Medulla oblongata (tissue), 1 donor: ENCODE results near the gene ATP11B.

Source experiments
- DNase-seq: peaks from one replicate; pipeline ENCODE4 v3.0.0-alpha.2; 2015; ENCODE audit errors: extremely low spot score

ATP11B gene

GRCh38 chr3:182954553-182955235 lies 161.4 kb downstream of the ATP11B start:
- no peak for DNase-seq

- no peak for DNase-seq
Measured at GRCh38 chr3:182957226-182957625, 163.9 kb downstream of the ATP11B start.

DNA sequence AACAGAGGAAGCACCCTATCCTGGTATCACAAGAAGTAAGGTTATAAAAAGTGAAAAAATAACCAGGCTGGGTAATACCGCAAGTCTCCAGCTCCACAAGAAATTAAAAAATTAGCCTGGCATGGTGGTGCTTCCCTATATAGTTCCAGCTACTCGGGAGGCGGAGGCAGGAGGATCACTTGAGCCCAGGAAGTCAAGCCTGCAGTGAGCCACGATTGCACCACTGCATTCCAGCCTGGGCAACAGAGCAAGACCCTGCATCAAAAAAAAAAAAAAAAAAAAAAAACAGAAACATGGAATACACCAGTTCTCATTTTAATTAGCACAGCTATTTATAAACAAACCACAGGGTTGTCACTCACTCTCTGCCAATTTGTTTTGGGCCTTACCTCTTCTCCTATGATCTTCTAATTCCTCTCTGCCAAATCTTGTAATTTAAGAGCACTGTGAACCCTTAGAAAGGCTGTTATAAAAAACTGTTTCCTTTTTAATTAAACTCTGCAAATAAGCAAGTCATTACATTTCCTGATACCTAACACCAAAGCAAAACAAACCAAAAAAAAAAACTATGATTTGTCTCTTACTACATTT lies 164.5 kb downstream of the ATP11B start:
- DNase-seq = no peak

GRCh38 chr3:182959474-182960350 lies 166.4 kb downstream of the ATP11B start:
- peak; percentile 31 for DNase-seq

GRCh38 chr3:182962166-182962565 lies 168.9 kb downstream of the ATP11B start:
- DNase-seq = peak; percentile 77

- DNase-seq = no peak
Measured at GRCh38 chr3:182964179-182964578, 170.9 kb downstream of the ATP11B start.

- no peak for DNase-seq
Measured at GRCh38 chr3:182965861-182966366, 172.6 kb downstream of the ATP11B start.

DNA sequence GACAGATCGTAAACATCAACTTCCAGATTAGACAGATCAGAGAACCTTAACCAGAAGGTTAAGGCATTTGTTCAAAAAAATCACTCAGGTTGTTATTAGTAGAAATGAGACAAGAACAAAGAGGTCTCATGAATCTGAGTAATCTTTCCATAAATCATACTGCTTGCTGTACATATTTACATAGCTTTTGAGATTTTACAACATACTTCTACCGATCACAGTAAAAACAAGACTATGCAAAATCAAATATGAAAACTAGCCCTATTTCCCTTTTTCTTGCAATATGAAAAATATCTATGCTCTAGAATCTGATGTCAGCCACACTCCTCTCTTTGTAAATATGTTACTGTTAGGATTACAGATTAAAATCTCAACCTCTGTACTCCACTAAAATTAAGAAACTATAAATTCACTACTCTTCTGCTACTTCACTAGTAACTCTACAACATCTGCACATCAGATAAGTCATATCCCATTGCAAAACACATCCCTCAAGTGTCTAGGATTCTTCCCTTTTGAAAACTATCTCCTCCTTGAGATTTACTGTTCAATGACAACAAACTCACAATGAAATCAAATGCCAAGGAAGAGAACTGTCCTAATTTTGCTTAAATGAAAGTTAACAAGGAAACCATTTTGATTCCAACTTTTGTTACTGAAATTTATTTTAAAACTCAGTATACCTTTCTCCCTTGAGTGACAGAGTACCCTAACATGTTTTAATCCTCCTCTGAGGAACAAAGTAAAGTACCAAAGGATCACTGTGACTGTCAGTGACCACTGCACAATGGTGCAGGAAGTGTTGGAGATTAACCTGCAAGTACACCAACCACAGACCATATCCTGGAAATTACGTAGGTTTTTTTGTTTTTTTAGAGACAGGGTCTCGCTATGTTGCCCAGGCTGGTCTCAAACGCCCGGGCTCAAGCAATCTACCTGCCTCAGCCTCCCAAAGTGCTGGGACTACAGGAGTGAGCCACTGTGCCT lies 174.2 kb downstream of the ATP11B start:
- DNase-seq = no peak

GRCh38 chr3:182969277-182969676 lies 176.0 kb downstream of the ATP11B start:
- DNase-seq = no peak

- DNase-seq = no peak
Measured at GRCh38 chr3:182969853-182970252, 176.5 kb downstream of the ATP11B start.

- no peak for DNase-seq
Measured at GRCh38 chr3:182970811-182971418, 177.6 kb downstream of the ATP11B start.
